ENCODE measurements around the gene HIGD1A.
A peak's percentile ranks its signal among the peaks of the same experiment; 100 is the strongest.

Gene HIGD1A

DNA sequence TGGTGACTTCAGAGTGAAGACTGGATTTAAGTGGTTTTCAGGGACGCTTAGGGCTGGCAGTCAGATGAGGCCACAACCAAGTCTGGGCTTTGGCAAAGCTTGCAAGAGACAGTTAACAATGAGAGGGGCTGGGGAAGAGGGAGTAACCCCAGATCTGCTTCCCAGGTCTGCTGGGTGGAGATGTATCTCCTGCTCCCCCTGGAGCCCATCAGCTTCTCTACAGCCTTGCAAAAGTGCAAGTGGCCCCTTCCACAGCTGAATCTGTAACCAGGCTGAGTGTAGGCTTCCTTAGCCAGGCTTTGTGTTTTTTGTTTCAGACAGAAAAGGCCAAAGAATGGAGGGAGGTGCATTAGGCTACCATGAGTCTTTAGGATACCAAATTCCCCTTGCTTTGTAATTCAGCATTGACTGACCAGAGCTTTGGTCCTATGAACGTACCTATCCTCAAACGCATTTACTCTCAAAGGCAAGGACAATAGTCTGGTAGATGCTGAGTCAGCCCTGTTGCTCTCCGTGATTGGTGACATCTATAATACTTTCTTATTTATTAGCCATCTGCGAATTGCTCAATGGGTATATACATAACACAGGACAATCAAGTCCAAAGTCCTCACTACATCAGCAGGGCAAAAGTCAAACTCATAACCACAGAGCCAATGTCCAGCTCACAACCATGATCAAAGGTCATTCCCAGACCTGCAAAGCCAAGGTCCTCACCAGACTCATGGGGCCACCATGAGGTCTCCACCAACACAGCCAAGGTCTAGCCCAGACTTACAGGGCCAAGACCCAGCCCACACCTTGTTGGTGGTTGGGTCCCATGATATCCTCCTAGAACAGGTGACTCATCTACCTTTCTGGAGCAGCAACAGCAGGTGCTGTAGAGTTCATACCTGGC lies 48.4 kb downstream of the HIGD1A start:
- DNase-seq (ENCODE audit: low spot score), result peak; percentile 47

DNA sequence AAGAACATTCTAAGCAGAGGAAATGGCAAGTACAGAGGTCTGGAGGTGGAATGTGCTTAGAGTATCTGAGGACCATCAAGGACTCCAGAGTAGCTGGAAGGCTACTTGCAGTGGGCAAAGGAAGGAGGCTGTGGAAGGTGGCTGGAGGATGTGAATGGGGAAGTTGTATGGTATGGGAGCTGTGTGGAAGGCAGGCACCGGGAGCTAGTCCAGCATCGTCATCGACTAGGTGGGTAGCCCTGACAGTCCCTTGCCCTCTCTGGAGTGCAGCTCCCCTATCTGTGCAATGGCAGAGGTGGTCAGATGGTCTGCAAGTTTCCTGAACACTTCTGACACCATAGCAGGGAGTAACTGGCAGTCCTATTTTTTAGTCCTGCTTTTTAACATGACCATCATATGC lies 50.5 kb downstream of the HIGD1A start:
- no peak for DNase-seq (ENCODE audit: low spot score)

DNA sequence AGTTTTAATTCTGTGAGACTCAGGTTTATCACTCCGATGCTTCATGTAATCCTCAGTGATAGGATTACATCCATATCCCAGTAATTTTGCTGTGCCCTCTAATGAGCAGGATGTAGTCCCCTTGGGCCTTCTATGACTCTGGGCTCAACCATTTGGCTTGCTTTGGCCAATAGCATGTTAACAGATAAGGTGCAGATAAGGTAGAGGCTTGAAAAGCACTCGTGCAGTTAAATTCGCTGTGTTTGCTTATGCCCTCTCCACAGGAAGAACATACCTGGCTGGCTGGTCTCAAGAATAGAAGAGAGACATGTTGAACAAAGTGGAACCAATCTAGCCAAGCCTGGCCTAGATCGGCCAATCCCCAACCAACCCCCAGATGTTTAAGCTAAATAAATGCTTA lies 51.3 kb downstream of the HIGD1A start:
- no peak for DNase-seq (ENCODE audit: low spot score)

DNA sequence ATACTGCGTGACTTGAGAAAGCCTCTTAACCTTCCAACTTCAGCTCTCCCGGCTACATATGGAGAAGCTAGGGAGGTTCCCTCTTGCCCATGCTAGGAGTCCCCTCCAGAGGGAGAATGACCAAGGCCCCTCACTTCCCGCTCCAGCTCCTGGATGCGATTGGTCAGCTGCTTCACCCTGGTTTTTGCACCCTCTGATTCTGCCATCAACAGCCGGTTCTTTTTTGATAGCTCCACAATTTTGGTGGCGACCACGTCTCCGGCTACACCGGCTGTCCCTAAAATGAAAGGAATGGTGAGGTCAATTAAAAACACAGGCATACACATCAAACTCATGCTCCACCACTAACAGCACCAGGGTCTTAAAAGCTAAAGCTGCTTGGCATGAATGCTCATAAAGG lies 51.8 kb downstream of the HIGD1A start:
- DNase-seq (ENCODE audit: low spot score), result no peak

DNA sequence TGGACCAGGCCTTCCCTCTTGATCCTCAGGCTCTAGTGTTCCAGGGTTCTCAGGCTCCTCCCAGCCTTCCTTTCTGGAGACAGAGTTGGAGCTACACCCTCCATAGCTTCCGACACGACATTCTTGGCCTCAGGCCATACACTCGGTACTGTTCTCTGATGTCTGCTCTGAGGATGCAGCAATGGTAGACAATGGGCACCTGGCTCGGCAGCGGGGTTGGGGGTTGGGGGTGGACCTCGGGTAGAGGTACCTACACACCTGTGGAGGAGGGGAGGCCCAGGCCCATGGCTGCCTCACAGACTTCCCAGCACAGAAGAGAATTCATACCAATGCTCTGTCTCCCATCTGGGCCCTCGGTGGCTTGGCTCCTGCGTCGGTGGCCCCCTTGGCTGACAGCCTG lies 52.7 kb downstream of the HIGD1A start:
- DNase-seq (ENCODE audit: low spot score), result no peak

DNA sequence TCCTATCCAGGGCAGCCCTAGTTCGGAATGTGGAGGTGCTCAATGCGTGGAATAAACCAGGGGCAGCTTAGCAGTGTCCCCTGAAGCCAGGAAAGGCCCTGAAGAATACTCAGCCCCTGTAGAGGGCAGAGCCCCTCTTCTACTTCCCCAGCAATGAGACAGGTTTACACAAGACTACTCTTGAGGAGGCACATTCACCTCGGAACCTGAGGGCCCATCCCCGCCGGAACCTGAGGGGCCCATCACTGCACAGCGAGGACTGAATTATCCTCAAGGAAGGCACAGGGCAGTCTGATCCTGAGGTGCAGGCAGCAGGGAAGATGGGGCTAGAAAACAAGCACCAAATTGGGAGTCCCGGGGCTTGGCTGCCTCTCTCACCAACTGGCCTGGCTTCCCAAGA lies 53.5 kb downstream of the HIGD1A start:
- DNase-seq (ENCODE audit: low spot score), result no peak

DNA sequence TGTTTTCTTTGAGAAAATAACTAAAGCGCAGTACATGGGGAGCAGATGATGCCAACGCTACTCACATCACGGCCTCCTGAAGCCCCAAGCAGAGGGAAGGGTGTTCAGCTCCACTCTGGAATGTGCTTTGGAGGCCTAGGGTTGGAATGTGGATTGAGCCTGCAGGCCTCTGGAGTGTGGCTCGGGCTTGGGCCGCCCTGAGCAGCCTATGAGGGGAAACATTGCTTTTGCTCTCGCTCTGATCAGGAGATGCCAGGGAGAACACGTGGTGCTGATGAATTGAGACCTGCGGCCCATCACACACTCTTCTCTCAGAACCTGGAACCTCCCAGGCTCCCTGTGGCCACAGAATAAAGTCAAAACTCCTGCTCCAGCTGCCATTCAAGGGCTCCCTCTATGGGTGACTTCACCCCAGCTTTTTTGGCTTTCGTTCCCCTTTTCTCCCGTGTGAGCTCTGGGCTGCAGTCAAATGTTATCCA lies 54.5 kb downstream of the HIGD1A start:
- DNase-seq (ENCODE audit: low spot score), result peak; percentile 41

DNA sequence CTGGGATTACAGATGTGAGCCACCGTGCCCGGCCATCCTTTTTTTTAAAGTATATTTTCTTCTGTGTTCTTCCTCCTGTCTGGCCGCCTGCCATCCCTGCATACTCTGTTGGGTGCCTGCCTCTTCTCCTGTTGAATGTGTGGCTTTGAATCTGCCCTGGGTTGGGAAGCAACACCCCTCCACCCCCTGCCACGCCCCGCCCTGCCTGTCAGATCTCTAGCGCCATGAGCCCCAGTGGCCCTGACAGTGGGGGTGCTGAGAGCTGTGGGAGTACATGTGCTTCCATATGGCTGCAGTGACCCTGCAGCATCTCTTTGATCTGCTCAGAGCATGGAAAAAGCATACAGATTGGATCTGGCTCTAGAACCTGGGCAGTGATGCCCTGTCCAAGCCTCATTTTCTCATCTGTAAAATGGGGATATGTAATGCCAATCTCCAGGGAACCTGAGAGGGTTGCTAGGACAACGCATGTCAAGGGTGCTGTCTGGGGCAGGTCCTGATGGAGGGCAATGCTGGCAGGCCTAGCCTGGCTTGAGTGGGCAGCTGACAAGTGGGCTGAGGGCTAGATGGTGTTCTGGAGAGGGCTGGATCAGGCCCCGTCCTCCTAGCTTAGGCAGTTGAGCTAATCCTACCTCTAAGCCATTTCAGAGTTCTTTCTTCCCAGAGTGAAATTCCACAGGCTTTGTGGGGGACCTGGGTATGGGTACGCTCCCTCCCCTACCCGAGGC lies 55.1 kb downstream of the HIGD1A start:
- DNase-seq (ENCODE audit: low spot score), result no peak

DNA sequence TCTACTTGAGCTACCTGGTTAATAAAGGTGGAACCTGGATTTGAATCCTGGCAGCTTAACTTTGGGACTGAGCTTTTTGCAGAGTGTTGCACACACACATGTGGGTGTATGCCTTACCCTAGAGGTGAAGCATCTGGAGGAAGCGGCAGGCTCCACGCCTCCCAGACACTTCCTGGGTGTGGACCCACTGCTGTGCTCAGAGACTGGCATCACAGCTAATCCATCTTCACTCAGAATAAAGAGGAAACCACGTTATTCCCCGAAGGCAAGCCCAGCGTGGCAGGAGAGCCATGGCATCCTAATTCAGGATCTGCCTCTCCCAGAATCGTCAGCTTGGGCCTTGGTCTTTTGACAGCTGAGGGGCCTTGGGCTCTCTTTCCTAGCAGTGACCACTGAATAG lies 56.7 kb downstream of the HIGD1A start:
- no peak for DNase-seq (ENCODE audit: low spot score)

DNA sequence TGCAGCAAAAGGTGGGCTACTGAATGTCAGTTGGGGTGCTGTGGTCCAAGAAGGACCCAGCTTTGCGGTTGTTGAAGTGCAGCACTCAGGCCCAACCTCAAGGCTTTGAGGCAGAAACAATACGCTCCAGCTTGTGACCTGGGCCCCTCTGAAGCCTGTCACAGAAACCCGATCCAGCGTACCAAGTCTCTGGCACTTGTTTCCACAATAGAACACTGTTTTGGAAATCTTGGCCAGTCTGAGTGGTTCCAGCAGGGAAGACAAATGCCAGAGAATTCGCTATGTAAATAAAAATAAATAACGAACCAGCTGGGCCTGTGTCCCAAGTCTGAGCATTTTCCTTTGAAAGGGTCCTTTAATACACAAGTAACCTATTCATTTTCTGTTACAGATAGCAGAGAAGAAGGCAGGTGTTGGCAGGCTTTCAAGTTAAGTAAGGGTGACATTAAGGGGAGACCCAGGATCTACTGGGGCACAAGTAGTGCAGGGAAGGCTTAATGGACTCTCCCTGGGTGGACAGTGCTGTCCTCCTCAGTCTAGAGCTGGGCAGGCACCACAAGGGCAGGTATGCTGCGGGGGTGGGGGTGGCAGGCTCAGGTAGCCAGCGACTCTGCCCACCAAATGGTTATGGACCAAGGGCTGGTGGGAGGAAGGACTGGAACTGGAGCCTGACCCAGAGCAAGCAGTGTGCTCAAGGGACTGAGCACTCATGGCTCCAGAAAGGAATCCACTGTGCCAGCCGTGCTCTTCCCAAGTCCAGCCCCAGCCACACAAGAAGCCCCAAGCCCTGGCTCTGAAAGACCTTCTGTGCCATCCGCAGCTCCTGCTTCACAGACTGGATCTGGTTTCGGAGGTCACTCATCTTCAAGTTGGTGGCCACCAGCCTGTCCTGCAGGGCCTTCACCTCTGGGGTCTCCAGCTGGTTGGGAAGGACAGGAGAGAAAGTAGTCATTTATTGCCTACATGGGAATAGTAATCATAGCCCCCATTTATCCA lies 57.5 kb downstream of the HIGD1A start:
- peak; percentile 56 for DNase-seq (ENCODE audit: low spot score)

DNA sequence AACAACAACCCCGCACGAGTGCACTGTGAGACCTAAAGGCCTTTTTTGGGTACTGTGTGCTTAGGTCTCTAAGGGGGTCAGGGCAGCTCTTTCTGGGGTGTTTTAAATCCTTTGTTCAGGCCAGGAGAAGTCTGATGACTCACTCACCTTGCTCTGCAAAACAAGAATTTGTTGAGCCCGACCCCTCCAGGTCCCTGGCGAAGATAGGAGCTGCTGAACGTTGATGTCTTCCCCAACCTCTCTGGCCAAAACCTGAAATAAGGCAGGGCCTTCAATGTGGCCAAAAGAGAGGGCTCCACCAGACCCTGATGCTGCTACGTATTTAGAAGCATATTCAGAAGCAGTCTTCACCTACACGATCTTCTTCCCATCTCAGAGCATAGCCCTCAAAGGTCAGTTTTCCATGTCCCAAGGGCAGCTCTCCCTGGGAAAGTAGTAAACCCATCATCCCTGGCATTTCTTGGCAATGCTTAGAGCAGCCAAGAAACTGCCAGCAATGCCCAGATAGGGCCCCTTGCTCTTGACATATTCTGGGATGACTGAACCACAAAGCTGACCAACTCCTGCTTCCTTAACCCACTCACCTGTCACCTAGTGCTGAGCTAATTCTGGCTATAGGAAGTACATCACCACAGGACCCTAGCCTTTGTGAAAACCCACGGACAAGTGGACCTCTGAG lies 58.4 kb downstream of the HIGD1A start:
- DNase-seq (ENCODE audit: low spot score), result no peak

DNA sequence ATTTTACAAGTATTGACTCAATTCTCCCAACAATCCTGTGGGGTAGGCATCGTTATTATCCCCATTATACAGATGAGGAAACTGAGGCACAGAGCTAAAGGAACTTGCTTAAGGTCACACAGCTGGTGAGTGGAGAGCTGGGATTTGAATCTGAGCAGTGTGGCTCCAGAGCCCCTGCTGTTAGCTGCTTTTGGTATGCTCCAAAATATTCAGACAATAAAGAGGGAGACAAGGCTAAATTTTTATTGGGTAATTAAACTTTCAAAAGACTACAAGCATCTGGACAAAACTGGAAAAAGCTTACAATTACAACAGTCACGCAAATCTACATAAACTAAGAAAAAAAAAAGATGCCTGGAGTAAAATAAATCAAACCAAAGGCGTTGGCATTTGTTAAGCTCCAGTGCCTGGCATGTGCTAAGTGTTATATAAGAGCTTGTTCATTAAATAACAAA lies 59.0 kb downstream of the HIGD1A start:
- DNase-seq (ENCODE audit: low spot score), result no peak

DNA sequence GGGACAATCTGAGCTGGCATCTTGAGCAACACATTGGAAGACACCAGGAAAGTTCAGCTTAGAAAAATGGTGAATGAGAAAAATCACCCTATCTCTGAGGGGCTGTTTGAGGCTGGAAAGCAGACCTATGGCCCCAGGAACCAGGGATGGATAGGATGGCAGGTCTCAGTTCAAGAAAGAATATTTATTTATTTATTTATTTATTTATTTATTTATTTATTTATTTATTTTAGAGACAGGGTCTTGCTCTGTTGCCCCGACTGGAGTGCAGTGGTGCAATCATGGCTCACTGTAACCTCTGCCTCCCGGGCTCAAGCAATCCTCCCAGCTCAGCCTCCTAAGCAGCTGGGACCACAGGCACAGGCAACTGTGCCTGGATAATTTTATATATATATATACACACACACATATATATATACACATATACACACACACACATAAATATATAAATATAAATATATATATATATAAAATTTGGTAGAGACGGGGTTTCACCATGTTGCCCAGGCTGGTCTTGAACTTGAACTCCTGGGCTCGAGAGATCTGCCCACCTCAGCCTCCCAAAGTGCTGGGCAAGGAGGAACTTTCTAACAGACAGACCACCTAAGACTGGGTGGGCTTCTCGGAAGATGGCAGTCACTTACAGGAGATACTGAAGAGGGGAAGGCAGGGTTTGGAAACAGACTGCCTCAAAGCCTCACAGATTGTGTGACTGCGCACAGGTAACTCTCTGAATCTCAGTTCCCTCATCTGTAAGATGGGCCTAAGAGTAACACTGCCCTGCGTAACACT lies 60.9 kb downstream of the HIGD1A start:
- DNase-seq (ENCODE audit: low spot score), result no peak

DNA sequence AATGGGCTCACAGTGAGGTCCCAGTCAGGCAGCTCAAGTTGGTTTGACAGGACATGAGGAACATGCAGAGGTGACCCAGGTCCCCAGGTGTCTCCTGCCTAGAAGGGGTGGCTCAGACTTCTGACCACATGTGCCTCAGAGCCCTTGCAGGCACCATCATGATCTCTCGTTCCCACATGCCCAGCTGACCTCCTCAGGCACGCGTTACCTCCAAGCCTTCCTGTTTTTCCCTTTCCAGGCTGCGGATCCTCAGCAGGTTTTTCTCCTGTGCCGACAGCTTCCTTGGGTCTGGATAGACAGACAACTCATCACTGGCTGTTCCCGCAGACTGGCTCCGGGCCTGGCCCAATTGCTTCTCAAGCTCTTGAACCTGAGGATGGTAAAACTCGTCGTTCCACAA lies 61.6 kb downstream of the HIGD1A start:
- no peak for DNase-seq (ENCODE audit: low spot score)

DNA sequence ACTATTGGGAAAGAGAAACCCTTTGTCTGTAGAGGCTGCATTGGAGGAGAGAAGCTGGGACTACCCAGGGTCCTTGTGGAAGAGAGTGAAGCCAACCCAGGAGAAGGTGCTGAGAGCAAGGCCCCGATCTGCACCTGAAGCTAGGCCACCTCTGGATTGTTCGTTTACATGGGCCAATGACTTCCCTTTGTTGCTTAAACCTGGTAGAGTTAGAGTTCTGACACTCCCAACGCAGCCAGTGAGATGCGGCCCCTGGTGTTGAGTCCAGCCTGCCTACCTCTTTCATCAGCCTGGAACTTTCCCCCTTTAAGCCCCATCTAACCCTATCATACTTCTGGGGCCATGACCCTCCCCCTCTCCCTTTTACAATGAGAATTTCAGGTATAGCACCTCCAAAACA lies 62.0 kb downstream of the HIGD1A start:
- no peak for DNase-seq (ENCODE audit: low spot score)

DNA sequence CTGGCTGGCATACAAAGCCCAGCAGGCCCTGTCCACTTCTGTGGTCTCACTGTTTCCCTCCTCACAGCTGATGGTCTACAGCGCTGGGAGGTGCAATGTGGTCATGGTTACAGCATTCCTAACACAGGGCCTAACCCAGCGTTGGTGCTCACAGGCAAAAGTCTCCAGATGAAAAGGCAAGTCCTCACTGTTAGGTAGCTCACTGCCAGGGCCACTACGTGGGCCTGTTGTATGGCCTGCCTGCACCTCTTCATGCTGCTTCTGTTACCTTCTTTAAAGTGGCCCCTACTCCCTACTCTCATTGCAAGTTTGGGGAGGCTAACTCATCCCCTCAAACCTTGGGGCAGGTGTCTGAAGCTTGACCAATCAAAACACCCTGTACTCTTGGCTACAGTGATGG lies 62.5 kb downstream of the HIGD1A start:
- DNase-seq (ENCODE audit: low spot score), result no peak

DNA sequence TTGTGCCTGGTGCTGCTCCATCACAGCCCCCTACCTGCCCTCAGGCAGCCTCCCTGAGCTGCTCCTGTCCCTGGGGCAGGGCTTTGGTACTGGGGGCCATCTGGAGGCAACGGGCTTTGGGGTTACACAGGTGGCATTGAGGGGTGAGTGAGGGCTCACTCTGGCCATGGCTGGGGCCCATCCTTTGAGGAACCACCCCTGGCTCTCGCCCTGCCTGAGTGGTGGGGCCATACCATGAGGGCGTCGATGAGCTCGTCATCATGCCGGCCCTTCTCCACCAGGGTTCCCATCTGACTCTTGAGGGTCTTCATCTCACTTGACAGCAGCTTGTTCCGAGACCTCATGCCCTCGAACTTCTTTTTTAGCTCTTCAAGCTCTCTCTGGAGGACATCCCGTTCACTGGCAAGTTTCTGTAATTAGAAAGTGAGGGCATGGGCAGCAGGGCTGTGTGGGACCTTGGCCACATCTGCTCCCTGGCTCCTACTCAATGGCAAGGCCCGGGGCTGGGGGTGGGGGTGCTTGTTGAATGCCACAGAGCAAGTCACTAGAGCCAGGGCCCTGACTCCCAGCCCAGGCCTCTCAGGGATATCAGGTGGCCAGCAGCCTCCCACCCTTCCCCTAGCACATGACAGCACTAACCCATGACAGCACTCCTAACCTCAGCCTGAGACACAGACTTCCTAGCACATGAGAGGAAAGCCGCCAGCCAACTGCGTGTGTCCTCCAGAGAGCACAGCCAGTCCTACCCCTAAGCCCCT lies 64.7 kb downstream of the HIGD1A start:
- DNase-seq (ENCODE audit: low spot score), result no peak

DNA sequence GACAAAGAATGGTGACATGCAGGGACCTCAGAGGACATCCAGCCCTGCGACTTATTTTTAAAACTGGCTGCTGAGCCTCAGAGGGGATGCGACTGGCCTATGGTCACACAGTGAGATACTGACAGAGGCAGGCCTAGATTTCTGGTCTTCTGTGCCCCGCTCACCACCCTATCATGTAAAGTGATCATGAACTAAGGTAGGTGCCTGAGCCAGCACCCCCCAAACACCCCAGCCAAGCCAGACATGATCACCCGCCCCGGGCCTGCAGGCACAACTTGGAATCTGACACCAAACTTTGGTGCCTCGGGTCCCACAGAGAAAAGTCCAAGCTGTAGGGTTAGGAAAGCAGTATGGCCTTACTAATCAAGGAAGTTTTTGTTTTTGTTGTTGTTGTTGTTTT lies 67.8 kb downstream of the HIGD1A start:
- no peak for DNase-seq (ENCODE audit: low spot score)

DNA sequence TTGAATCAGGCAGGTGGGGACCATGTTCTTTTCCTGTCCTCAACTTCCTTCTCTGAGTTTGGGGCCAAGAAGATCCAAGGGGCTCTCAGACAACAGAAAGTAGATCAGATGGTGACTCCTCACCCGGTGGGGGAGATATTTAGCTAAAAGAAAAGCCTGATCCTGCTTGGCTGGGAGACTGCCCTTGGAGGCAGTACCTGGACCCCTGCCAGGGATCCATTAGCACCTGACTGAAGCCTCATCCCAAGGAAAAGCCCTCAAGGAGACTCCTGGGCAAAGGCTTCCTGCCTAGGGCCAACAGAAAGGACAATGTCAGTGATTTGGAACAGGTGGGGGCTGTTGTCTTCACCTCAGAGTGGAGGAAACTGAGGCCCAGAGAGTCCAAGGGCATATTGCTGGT lies 68.2 kb downstream of the HIGD1A start:
- DNase-seq (ENCODE audit: low spot score), result no peak

DNA sequence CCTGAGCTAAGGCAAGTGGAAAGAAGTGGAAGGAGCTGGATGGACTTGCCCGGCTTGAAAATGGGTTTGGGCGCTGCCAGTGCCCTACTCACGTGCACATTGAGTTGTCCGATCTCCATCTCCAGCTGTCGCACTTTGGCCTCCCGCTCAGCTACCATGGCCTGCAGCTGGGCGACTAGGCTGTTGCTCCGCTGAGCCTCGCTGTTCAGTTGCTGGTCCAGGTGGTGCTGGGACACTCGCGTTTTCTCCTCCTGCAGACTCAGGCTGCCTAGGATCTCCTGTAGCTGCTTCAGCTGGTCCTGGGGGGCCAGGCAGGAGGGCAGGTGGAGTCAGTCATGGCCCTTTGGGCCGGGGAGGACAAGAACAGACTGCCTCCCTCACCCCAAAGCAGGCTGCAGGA lies 68.7 kb downstream of the HIGD1A start:
- DNase-seq (ENCODE audit: low spot score), result no peak
